Measurements from ENCODE around the gene BMF.

Gene BMF

GRCh38 chr15:40091861-40092255 lies 16.8 kb downstream of the BMF start:
- no peak overlapping the region for H3K4me3 ChIP-seq (ENCODE audit: low read depth, low read length)
- no peak for TF ChIP-seq CTCF (IDR thresholded peaks at IDR 0.05; ENCODE audit: low read depth, low read length)

DNA sequence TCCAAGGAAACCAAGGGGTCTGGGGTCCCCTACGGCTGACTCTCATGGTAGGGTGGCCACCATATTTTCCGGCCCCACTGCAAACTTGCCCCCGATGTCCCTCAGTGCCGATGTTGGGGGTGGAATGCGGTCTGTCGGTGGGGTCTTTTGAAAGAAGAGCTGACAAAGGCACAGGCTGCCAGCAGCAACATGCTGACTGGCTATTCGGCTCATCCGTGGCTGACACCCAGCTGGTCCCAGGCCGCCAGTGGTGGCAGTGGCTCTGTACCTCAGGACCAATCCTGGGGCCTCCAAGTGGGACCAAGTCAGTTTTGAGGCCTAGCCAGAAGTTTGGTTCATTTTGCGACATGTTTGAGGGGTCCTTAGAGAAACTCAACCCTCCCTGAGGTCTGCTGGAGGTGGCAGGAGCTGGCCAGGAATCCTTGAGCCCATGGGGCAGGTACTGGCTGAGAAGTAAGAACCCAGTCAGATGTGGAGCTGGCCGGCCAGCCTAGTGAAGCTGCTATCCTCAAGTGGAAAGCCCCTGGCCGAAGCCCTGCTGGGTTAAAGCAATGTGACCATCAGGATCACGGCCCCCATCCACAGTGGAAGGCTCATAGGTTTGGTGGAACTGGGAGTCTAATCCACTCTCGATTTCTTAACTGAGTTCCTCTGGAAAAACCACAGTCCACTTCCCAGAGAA lies 17.8 kb downstream of the BMF start:
- TF ChIP-seq CTCF (IDR thresholded peaks at IDR 0.05; ENCODE audit: low read depth, low read length) = no peak
- H3K4me3 ChIP-seq (ENCODE audit: low read depth, low read length) = no peak overlapping the region

DNA sequence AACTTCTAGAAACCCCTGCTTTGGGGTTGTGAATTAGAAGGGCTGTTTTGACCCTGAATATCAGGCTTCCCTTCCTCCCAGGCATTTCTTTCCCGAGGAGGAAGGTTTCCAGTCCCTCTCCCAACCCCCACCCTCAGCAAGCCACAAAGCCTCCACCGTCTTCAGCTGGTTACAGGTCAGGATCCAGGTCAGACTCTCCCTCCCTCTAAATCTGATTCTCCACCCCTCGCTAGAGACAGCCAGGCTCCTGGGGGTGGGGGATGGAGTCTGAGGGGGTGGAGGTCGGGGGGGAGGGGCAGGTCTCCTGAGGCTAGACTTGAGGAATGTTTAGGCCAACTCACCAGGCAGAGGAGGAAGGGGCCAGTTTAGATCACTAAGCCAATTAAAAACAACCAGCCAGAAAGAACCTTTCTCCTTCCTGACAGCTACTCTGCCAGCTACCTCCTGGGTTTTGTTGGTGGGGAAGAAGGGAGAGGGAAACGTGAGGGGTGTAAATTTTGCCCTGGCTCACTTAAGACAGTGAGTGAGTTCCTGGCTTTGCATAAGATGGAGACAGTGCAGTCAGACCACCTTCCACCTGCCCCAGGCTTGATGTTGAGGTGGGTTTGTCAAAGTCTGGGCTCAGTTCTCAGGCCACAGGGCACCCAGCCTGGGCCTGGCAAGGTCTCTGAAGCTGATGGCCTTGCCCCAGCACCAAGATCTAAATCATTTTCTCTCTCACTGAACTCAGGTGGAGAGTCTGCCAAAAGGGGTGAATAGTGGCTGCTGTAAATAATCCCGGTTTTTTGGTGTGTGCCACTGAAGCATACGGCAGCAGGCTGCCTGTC lies 19.5 kb downstream of the BMF start:
- no peak for TF ChIP-seq CTCF (IDR thresholded peaks at IDR 0.05; ENCODE audit: low read depth, low read length)
- no peak overlapping the region for H3K4me3 ChIP-seq (ENCODE audit: low read depth, low read length)

DNA sequence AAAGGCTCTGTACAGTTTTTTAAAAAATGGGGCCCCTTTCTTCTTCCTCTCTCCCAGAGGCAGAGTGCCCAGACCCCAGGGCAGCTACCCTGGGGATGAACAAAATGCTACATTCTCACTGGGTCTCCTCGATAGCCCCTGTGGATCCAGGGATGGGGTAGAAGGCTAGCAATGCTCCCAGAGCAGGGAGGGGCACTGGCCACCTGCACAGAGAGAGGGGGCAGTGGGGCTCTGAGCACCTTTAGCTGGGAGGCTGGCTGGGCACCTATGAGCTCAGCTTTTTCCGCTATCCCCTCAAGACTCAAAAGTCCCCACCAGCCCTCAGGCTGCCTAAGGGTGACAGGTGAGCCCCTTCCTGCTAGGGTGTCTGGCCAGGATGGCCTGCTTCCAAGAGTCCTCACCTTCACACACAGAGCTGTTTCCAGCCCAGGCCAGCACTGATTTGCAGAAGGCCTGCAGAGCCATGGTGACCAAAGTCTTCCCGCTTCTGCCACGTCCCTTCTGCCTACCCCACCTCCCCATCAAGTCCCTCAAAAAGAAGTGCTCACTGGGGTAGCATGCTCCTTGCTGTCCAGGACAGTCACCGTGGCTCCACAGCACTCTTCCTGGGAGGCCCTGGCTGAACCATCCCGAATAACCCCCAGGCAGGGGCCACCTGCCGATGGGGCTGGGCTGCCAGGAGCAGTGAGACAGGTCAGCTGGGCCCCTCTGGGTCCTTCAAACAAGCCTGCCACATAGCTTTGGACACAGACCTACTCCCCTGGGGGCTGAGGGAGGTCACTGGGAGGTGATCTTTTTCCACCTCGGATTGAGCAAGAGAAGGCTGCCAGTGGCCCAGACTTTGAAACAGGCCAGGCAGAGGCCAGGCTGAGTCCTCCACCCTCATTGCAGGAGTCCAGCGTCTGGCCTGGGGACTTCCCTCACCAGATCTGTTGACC lies 20.4 kb downstream of the BMF start:
- no peak overlapping the region for H3K4me3 ChIP-seq (ENCODE audit: low read depth, low read length)
- TF ChIP-seq CTCF (IDR thresholded peaks at IDR 0.05; ENCODE audit: low read depth, low read length) = no peak

DNA sequence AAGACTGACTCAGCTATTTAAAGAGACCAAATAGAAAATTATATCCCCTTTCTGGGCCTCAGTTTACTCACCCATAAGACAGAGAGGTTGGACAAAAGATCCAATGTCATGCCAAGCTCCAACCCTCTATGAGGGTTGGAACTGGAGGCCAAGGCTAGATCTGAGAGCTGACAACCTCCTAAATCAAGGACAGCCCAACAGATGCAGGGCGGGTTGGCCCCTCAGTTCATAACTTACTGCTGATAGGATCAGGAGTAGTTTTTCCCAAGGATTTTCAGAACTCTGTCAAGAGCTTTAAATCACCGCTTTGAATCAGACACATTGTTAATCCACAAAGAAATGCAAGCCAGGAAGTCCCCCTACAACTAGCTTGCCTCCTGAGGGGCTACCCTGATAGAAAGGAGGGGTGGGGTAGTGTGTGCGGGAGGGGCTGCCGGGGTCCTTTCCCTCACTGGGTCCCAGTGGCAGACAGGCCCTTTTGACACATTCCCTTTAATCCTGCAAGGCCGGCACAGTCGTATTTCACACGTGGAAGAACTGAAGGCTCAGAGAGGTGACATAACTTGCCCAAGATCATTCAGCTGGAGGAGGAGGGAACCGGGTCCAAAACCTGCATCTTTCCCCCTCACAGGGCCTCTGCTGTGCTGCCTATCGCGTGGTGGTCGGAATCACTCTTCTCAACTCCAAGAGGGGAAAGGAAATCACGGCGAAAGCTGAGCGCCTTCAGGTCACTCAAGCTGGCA lies 21.4 kb downstream of the BMF start:
- H3K4me3 ChIP-seq (ENCODE audit: low read depth, low read length) = no peak overlapping the region
- no peak for TF ChIP-seq CTCF (IDR thresholded peaks at IDR 0.05; ENCODE audit: low read depth, low read length)

DNA sequence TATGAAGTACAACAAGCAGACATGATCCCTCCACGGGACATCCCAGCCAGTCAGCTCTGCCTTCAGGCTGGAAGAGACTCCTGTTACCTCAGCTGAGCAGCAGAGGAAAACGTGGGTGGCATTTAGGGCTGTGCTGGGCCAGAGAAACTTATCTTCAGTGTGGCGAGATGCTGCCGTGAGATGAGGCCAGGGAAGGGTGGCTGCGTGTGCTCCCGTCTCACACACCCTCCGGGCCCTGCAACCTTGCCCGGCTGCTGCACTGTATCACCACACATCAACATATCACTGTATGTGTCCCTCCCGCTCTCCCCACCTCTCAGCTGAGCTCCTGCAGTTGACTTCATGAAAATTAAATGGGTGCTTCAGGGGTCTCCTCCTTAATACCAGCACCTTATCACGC lies 23.4 kb downstream of the BMF start:
- TF ChIP-seq CTCF (IDR thresholded peaks at IDR 0.05; ENCODE audit: low read depth, low read length) = no peak
- no peak overlapping the region for H3K4me3 ChIP-seq (ENCODE audit: low read depth, low read length)
